GM11168 (cell line): ENCODE measurements around the gene STK39.

Experiments used
- in situ Hi-C: fragments of 300-500 bp; cut with MboI; formaldehyde crosslinking; loops from one replicate; pipeline ENCODE4 v1.12.0; 2022; ENCODE audit warnings: low sequenced_read_pairs; ENCODE audit not compliant: unreplicated experiment

Gene STK39

DNA sequence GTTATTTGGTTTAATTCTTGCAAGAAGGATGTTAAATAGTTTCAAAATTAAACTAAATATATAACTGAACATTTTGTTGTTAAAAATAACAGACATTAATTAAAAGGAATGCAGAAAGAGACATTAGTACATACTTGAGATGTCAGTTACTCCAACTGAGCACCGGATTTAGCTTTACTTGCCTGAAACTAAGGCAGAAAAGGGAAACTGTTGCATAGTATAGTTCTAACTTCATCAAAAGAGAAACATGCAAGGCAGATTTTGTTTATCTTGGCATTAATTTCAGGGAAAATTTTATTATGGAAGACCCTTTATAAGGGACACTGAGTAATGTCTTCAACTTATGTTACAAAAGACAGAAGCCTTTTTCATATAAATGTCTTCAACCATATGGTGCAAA, 218.3 kb downstream of the STK39 start:
- in situ Hi-C loops = no loop called here

GRCh38 chr2:168028362-168028761, 219.0 kb downstream of the STK39 start:
- in situ Hi-C loops = no loop called here

DNA sequence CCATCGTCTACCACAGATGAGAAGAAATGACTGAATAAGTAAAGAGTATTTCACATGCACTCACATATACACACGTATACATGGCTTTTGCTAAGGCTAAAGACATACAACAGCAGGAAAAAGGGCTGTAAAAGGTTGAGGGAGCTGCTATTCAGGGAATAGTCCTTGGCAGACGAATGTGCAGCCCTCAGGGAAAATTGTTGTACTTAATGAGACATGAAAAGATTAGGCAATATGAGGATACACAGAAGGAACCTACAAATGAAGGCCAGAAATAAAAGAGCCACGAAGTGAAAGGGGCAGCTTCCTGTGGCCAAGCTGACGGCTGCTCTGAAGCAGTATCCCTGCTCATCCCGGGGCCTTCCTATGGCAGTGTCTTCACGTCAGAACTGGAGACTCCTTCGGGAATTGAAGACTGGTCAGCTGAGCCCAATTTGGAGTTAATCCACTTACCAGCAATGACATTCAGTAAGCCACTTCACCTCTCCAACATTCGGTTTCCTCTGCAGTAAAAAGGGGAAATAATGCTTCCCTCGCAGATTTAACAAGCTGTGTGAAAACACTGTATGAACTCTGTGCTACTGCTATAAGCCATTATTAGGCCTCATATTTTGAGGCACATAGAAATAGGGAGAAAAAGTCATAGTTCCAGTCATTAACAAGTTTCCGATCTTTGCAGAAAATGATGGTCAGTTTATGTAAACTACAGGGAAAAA, 221.8 kb downstream of the STK39 start:
- in situ Hi-C loops = no loop called here

- in situ Hi-C loops = no loop called here
These were observed 222.9 kb downstream of the STK39 start for GRCh38 chr2:168024459-168024858.

DNA sequence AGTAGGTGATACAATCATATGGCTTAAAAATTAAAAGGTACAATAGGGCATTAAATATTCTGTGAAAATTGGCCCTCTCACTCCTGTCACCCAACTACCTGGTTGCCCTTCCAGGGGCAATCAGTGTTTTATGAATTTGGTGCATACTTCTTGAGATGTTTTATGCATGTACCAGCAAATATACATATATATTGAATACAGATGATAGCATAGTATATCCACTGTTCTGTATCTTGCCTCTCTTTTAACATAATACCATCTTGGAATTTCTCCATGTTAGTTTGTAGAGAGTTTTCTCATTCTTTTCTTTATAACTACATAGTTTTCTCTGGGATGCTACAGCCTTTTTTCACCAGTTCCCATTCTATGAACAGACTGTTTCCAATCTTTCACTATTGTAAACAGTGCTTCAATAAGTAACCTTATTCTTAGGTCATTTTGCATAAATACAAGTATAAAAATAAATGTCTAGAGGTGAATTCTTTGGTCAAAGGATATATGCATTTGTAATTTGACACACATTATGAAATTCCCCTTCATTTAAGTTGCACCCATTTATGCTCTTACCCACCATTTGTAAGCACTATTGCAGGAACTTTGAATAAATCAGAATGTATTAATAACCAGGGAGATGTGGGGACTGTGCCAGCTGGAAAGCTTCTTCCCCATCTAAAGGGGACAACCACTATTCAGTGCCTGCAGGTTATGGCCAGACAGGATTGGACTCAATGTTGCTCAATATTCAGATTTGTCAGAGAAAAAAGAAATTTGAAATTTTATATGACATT, 225.4 kb downstream of the STK39 start:
- in situ Hi-C loops = no loop called here

DNA sequence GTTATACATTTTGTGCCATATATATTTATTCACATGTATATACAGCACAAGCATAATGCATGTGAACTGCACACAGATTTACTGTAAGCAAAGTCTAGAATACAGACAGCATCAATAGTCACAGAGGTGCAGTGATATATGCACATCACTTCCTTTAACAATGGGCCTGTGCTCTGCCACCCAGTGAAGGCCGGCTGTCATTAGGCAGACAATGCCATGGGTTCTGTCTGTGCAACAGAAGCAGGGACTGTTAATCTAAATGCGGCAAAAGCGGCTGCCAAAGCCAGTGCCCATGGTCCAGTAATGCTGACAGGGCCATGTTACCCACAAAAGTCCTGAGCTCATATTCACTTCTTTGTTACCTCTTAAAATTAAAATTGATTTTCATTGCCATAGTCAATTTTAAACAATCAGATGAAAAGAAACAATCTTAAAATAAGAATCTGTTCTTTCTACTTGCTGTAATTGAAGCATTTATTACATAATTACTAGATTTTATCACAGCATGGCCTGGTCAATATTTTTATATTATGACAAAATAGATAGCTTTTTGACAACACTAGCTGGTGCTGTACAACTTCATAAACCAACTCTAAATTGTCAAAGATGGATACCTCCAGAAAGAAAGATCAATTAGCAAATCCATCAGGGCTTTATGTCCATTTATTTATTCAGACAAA, 232.0 kb downstream of the STK39 start:
- in situ Hi-C loops = no loop called here

DNA sequence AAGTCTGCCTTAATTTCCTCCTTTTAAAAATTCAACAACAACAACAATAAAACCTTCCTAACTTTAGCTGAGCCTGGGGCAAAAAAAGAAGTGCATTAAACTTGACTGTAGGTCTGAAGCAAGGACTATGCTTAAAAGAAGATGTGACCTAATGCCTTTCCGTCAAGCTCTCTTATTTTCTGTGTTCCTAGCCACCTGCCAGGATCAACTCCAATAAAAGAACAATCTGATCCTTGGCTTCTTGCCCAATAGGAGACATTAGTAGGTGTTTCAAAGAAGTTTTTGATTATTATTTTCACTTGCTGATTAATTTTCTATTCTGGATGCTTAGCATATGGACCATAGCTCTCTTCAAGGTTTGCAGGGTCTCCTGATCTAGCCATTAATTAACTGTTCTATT, 237.5 kb downstream of the STK39 start:
- in situ Hi-C loops = no loop called here

GRCh38 chr2:168008646-168009195, 238.7 kb downstream of the STK39 start:
- in situ Hi-C loops = no loop called here

DNA sequence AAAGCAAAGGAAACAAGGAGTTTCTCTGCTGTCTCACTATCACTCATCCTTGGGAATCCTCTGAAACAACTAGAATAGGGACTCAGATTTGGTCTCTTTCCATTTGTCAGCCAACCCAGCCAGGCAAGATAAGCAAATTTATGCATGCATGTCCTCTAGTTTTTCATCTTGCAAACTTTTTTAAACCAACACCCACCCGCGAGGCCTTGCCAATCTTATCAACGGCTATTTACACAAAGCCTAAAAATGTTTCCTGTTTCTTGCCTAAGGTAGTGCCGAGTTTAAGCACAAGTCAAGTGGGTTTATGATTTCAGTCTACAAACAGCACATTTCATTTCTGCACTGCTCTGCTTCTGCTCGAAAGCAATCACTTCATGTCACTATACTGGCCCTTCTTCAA, 240.9 kb downstream of the STK39 start:
- in situ Hi-C loops = no loop called here

GRCh38 chr2:168005586-168005985, 241.8 kb downstream of the STK39 start:
- in situ Hi-C loops = no loop called here

DNA sequence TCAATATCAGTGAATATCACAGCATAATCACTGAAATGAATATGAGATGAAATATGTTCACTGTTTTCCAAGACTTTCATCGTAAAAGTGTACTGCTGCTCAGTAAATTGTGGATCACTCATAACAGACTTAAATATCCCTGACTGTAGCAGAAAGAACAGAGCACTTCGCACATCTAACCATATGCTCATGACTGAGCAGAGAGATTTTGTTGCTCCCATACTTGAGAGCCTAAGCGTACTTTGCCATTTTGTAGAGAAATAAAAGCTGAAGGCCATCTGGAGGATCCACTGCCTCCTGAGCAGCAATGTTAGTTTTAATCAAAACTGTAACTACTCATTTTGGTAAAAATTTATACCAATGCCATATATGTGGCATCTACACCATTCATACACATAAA, 243.5 kb downstream of the STK39 start:
- in situ Hi-C loops = no loop called here

DNA sequence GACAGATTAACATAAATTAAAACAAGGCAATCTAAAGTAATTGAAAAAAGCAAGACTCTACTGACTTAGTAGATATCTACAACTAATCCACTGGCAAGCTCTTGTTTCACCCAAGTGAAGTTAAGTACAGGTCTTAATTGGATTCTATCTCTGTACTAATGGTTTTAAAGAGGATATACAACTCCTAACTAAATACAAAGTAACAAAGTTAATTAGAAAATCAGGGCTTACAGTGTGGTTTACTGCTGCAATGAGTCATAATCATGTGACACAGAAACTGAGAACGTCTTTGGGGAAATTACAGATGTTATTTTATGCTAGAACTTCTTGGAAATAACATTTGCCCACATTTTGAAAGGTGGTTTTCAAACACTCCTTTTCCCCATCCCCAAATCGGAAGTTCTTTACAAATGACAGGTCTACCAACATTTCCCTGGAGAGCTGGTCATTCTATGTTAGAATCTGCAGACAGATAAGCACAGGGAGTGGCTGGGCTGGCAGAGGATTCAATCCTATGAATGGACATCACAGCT, 245.3 kb downstream of the STK39 start:
- in situ Hi-C loops = no loop called here

DNA sequence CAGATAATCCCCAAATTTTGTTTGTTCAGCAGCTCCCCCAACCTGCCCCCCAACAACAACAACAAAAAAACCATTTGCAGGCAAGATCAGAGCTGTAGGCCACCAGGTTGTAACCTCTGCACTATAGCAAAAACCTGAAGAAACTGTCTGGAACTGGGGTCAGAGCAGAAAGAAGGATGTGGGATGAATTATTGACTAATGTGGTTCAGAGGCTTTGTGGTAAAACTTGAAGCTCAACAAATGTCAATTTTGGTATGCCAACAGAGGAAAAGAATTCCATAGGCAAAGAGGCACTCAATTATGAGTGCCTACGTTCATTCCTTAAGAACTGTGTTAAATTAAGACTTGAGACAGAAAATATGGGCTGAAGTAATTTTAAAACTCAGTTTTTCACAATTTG, 255.1 kb downstream of the STK39 start:
- in situ Hi-C loops = no loop called here

DNA sequence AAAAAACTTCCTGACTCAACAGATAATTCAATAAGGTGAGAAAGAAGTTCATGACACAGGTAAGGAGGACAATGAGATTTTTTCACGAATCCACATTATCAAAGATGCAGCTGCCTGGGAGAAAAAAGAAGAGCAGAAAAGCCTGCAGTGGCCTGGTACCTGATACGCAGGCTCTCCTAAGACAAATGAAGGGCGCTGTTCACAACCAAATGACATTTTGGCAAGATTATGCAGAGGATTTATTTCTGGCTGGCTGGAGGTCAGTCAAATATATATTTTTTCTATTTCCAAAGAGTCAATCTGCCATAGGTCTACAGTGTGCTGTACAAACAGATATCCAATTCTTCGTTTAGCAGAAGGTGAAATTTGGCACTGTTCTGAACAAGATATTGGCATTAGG, 257.3 kb downstream of the STK39 start:
- in situ Hi-C loops = no loop called here

- in situ Hi-C loops = no loop called here
These were observed 259.1 kb downstream of the STK39 start for GRCh38 chr2:167988296-167988695.

- in situ Hi-C loops = no loop called here
These were observed 259.8 kb downstream of the STK39 start for GRCh38 chr2:167987558-167987957.

- in situ Hi-C loops = no loop called here
These were observed 260.4 kb downstream of the STK39 start for GRCh38 chr2:167987026-167987425.

GRCh38 chr2:167986223-167986622, 261.2 kb downstream of the STK39 start:
- in situ Hi-C loops = no loop called here

DNA sequence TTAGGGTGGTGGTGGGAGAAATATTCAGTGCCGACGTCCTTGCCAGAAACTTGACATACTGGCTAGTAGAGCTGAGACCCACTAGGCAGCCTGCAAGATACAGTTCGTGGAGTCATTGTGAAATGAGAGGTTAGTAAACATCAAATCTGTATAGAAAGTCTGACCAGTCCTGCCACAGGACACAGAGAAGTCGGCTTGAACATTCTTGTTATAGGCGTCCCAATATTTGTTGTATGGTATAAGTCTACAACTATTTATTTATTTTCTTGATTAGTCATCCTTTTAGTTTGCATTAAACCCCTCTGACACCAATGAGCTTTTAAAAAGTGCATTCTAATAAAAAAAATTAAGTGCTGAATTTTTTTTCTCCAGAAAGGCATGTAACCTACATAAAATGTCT, 265.4 kb downstream of the STK39 start:
- in situ Hi-C loops = no loop called here

DNA sequence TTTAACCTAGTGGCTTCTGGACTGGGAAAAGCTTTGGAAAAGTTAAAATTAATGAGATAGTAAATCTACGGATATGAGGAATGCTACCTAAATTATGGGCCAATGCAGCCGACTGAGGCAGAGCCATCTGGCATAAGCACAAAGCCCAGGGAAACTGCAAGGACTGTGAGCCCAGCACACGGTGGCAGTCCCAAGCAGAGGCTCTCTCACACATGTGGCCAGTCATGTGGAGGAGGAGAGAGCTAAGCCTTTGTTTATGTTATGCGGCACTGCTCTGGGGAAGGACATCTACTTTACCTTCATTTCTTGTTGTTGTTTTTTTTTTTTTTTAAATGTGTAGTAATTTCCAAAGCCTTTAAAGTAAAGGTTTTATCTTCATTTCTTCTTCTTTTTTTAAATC, 267.0 kb downstream of the STK39 start:
- in situ Hi-C loops = no loop called here

DNA sequence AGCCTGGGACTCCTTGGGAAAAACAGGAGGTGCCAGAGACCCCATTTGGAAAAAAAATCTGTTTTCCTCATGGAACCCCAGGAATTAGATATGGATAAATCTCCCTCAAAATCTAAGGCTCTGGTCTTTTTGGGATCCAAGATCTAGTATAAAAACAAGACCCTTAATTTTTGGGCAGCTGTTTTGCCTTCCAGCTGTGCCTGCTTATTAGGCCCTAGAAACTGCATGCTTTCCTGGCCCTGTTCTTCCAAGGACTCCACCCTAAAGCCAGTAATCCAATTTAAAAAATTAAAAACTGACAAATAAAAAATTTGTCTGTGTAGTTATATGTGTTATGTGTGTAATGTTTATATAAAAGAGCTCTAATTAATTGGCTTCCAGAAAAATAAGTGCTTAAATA, 274.6 kb downstream of the STK39 start:
- in situ Hi-C loops = loop anchor here (25.0 kb wide), 1 partner anchor 140 kb away; no protein-coding TSS in a partner anchor
